ENCODE results near the gene DNAH17. TPM values are rescaled to one million over a fixed set of nuclear protein-coding genes. Genes with fewer than 3 reads are reported as not detected.

DNAH17 gene
- total RNA-seq, 1 experiment from 2014 or later: 0.13 TPM

DNA sequence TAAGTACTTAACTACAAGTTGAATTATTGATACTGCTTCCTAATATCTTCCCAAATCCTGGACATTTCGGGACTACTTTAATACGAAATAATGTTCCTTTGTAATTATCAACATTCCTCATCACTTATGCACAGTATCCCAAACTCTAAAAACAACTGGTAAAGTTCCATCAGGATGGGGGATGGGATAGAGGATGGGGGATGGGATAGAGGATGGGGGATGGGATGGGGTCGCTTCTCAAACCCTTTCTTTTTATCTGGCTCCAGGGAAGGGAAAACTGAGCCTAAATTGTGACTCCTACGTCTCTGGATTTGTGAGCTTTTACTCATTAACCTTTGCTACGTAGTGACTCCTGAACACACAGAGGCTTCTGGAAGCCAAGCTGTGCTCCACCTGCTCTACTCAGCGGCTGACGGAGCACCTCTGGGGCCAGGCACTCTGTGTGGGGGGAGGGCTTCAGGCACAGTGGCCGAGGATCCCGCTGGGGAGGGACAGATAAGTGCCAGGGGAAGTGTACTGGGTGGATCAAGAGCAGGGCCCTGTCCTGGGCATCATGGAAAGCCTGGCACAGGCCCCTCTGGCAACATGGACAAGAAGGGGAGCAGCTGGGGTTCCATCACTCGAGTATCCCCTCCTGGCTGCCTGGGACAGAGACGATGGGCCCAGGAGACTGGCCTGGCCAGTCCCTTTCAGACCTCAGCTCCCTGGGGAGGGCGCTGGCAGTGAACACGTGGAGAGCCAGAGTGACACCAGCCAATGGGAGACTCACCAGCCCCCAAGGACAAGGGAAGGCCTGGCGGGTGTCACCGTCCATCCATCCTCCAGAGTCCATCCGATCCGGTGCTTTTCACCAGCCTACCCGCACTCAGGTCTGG, 142.5 kb downstream of the DNAH17 start:
- Histone ChIP-seq H4K91ac (ENCODE audit: insufficient read length, low read depth, low read length) (no peak overlapping the region), H3K79me2 (ENCODE audit: insufficient read depth, low read length) (no peaks in the 10 kb centered on the region), H3K27me3 (ENCODE audit: insufficient read depth, low read length) (no peaks in the 10 kb centered on the region), H2AK5ac (ENCODE audit: insufficient read length, low read length) (no peak overlapping the region), H3K56ac (ENCODE audit: insufficient read length, low read depth, low read length) (no peak overlapping the region), H3K9me3 (ENCODE audit: control insufficient read depth, low read depth, low read length) (no peaks in the 10 kb centered on the region), H3T11ph (ENCODE audit: low read length) (no peak overlapping the region), H2BK120ac (ENCODE audit: low read depth, low read length, poor library complexity, severe bottlenecking) (no peak overlapping the region), H3K18ac (ENCODE audit: insufficient read length, low read depth, low read length) (no peak overlapping the region), H4K8ac (replicated peaks; ENCODE audit: insufficient read length, low read depth, low read length) (no peak overlapping the region), H3K4me1 (ENCODE audit: insufficient read depth, low read length) (no peaks in the 10 kb centered on the region; the same call in none of the 2 replicates), H3K27ac (ENCODE audit: insufficient read length, low read depth, low read length) (no peak overlapping the region), H3K9ac (ENCODE audit: extremely low read depth, insufficient read length, low read length) (no peak overlapping the region), H2BK5ac (ENCODE audit: insufficient read length, low read length) (no peak overlapping the region), H4K5ac (ENCODE audit: insufficient read length, low read depth, low read length) (no peak overlapping the region), H3K23me2 (ENCODE audit: insufficient read length, low read depth, low read length, poor library complexity, severe bottlenecking) (no peaks in the 10 kb centered on the region), H2BK12ac (ENCODE audit: insufficient read length, low read depth, low read length) (no peak overlapping the region), H2BK20ac (ENCODE audit: low read depth, low read length, poor library complexity, severe bottlenecking) (no peak overlapping the region), H3K4me2 (ENCODE audit: insufficient read depth, insufficient read length, low read length) (no peak overlapping the region), H3K14ac (ENCODE audit: insufficient read depth, low read length) (no peak overlapping the region; the same call in 1 of the 2 replicates), H3K23ac (ENCODE audit: insufficient read length, low read depth, low read length) (no peak overlapping the region), H2BK15ac (ENCODE audit: low read depth, low read length) (no peak overlapping the region), H4K20me1 (ENCODE audit: control insufficient read depth, insufficient read depth, insufficient read length) (no peaks in the 10 kb centered on the region), H2AFZ (ENCODE audit: low read length) (no peak overlapping the region), H3K79me1 (ENCODE audit: insufficient read depth, low read depth, low read length, poor library complexity, severe bottlenecking) (no peaks in the 10 kb centered on the region), H3K4ac (ENCODE audit: low read depth, low read length) (no peak overlapping the region)
- H3K36me3 Mint-ChIP-seq (ENCODE audit: insufficient read depth in 1 of 3, low read depth in 3 of 3): peaks cover under 1 to 6% (median 5%) of the 10 kb centered on the region in 3 experiments; a peak in 5 of 7 replicates
- no CpG with 5 or more reads among the region's 18 CpGs for WGBS (ENCODE audit: extremely low coverage, insufficient read length, low lambda C conversion rate)
- DNase-seq: no peak
- H3K4me1 Mint-ChIP-seq: peaks cover 17 to 30% of the 10 kb centered on the region in 2 experiments
- TF ChIP-seq, protein P1, sequence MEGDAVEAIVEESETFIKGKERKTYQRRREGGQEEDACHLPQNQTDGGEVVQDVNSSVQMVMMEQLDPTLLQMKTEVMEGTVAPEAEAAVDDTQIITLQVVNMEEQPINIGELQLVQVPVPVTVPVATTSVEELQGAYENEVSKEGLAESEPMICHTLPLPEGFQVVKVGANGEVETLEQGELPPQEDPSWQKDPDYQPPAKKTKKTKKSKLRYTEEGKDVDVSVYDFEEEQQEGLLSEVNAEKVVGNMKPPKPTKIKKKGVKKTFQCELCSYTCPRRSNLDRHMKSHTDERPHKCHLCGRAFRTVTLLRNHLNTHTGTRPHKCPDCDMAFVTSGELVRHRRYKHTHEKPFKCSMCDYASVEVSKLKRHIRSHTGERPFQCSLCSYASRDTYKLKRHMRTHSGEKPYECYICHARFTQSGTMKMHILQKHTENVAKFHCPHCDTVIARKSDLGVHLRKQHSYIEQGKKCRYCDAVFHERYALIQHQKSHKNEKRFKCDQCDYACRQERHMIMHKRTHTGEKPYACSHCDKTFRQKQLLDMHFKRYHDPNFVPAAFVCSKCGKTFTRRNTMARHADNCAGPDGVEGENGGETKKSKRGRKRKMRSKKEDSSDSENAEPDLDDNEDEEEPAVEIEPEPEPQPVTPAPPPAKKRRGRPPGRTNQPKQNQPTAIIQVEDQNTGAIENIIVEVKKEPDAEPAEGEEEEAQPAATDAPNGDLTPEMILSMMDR (conservative IDR thresholded peaks at IDR 0.05): no peak
- peaks cover 10 to 13% of the 10 kb centered on the region in 2 experiments; a peak in 4 of 5 replicates for H3K9me3 Mint-ChIP-seq
- no peak overlapping the region for H3K4me3 Mint-ChIP-seq
- peaks cover 7% of the 10 kb centered on the region for H3K27me3 Mint-ChIP-seq (ENCODE audit: low read depth)
- peak overlapping the region in 2 of 3 experiments; percentile 50 to 71; a peak in 3 of 7 replicates for H3K27ac Mint-ChIP-seq

Data from H9 (cell line).